HL-60 (cell line): ENCODE measurements around the gene PSMB7.

ENCODE experiments used
- DNase-seq, 2 experiments: peaks; one replicate each; pipeline ENCODE4 v3.0.0-alpha.2; 2010 to 2020; ENCODE audit warnings: low read depth in 1 of 2, low spot score in 1 of 2
- H3K27ac ChIP-seq: fragments of 250-450 bp; sonication (Bioruptor Pico); replicated peaks from 2 replicates; pipeline ENCODE4 v1.5.1; 2020; ENCODE audit warnings: mild to moderate bottlenecking, moderate library complexity
- H3K27me3 ChIP-seq: fragments of 250-450 bp; sonication (Bioruptor Pico); 2 replicates; pipeline ENCODE4 v1.5.1; 2021; ENCODE audit warnings: mild to moderate bottlenecking, moderate library complexity; ENCODE audit not compliant: insufficient read depth, poor library complexity, severe bottlenecking
- H3K4me3 ChIP-seq: replicated peaks from 2 replicates; pipeline ENCODE4 v1.5.1; 2011; ENCODE audit warnings: mild to moderate bottlenecking, control low read depth, low read length; ENCODE audit not compliant: insufficient read depth
- GABPA ChIP-seq: IDR thresholded peaks from 2 replicates; pipeline ENCODE4 v1.6.1; 2012; ENCODE audit warnings: low read depth
- POLR2AphosphoS5 ChIP-seq: IDR thresholded peaks from 2 replicates; pipeline ENCODE4 v1.6.1; 2012; ENCODE audit warnings: low read depth
- SPI1 ChIP-seq: IDR thresholded peaks from 2 replicates; pipeline ENCODE4 v1.6.1; 2012; ENCODE audit warnings: low read depth, mild to moderate bottlenecking, borderline replicate concordance
- TF ChIP-seq, protein P1 (sequence below): IDR thresholded peaks from one replicate; pipeline ENCODE4 v1.5.1; 2011; ENCODE audit warnings: low read length, control low read depth, inconsistent platforms; ENCODE audit not compliant: insufficient read depth
- TF ChIP-seq, protein P2 (sequence below): IDR thresholded peaks from 2 replicates; pipeline ENCODE4 v1.6.1; 2012; ENCODE audit warnings: low read depth; ENCODE audit not compliant: insufficient replicate concordance

Gene PSMB7

DNA sequence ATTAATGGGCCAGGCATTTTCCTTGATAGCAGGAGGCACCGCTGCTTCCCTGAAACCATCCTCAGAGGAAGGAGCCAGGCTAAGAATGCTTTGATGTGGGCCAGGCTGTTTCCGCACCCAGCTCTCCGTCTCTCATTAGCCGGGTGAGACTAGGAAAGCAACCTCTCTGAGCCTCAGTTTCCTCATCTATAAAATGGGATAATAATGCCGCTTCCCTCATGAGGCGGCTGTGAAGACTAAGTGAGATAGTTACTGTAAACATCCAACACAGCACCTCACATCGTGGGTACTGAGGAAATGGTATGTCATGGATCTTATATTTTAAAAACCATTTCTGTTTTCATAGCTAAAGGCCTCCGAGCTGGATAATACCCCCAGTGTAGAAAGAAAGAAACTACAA lies 111.0 kb downstream of the PSMB7 start:
- no peak overlapping the region; the same call in 1 of the 2 replicates for H3K27ac ChIP-seq
- no peak for TF ChIP-seq SPI1
- TF ChIP-seq GABPA: no peak
- TF ChIP-seq, protein P1, sequence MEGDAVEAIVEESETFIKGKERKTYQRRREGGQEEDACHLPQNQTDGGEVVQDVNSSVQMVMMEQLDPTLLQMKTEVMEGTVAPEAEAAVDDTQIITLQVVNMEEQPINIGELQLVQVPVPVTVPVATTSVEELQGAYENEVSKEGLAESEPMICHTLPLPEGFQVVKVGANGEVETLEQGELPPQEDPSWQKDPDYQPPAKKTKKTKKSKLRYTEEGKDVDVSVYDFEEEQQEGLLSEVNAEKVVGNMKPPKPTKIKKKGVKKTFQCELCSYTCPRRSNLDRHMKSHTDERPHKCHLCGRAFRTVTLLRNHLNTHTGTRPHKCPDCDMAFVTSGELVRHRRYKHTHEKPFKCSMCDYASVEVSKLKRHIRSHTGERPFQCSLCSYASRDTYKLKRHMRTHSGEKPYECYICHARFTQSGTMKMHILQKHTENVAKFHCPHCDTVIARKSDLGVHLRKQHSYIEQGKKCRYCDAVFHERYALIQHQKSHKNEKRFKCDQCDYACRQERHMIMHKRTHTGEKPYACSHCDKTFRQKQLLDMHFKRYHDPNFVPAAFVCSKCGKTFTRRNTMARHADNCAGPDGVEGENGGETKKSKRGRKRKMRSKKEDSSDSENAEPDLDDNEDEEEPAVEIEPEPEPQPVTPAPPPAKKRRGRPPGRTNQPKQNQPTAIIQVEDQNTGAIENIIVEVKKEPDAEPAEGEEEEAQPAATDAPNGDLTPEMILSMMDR: no peak
- TF ChIP-seq, protein P2, sequence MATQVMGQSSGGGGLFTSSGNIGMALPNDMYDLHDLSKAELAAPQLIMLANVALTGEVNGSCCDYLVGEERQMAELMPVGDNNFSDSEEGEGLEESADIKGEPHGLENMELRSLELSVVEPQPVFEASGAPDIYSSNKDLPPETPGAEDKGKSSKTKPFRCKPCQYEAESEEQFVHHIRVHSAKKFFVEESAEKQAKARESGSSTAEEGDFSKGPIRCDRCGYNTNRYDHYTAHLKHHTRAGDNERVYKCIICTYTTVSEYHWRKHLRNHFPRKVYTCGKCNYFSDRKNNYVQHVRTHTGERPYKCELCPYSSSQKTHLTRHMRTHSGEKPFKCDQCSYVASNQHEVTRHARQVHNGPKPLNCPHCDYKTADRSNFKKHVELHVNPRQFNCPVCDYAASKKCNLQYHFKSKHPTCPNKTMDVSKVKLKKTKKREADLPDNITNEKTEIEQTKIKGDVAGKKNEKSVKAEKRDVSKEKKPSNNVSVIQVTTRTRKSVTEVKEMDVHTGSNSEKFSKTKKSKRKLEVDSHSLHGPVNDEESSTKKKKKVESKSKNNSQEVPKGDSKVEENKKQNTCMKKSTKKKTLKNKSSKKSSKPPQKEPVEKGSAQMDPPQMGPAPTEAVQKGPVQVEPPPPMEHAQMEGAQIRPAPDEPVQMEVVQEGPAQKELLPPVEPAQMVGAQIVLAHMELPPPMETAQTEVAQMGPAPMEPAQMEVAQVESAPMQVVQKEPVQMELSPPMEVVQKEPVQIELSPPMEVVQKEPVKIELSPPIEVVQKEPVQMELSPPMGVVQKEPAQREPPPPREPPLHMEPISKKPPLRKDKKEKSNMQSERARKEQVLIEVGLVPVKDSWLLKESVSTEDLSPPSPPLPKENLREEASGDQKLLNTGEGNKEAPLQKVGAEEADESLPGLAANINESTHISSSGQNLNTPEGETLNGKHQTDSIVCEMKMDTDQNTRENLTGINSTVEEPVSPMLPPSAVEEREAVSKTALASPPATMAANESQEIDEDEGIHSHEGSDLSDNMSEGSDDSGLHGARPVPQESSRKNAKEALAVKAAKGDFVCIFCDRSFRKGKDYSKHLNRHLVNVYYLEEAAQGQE: no peak
- DNase-seq: no peak
- H3K4me3 ChIP-seq: no peak overlapping the region
- no peaks in the 10 kb centered on the region for H3K27me3 ChIP-seq

DNA sequence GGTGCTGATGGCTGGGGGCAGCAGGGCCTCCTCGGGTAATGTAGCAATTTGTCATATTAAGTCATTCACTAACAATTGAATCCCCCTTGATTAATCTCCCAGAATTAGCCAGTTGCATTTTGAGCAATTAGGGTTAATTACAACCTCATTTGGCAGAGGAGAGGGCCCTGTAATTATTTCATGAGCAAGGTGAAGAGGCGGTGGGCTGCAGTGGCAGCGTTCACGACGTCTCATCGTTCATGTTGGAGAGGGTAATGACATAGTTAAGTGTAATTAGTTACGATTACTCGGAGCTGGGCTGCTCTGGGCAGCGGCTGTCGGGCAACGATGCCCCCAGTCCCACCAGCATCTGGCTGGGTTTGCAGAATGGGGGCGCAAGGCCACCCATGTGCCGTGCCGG lies 111.5 kb downstream of the PSMB7 start:
- Histone ChIP-seq H3K4me3 (no peak overlapping the region), H3K27ac (no peak overlapping the region), H3K27me3 (no peaks in the 10 kb centered on the region)
- no peak for DNase-seq
- TF ChIP-seq GABPA (no peak), SPI1 (no peak), POLR2AphosphoS5 (no peak)
- TF ChIP-seq, protein P2: no peak
- TF ChIP-seq, protein P1: no peak
